WI38 (cell line): ENCODE data around the gene FKBP6.

Experiments
- H3K4me3 ChIP-seq: 2 replicates; pipeline ENCODE4 v1.5.1; 2011; ENCODE audit warnings: low read depth, mild to moderate bottlenecking, control low read depth, low read length
- TF ChIP-seq, protein P1 (sequence below): IDR thresholded peaks from 2 replicates; pipeline ENCODE4 v1.5.1; 2012; ENCODE audit warnings: low read depth, mild to moderate bottlenecking, control low read depth, low read length

The FKBP6 gene

DNA sequence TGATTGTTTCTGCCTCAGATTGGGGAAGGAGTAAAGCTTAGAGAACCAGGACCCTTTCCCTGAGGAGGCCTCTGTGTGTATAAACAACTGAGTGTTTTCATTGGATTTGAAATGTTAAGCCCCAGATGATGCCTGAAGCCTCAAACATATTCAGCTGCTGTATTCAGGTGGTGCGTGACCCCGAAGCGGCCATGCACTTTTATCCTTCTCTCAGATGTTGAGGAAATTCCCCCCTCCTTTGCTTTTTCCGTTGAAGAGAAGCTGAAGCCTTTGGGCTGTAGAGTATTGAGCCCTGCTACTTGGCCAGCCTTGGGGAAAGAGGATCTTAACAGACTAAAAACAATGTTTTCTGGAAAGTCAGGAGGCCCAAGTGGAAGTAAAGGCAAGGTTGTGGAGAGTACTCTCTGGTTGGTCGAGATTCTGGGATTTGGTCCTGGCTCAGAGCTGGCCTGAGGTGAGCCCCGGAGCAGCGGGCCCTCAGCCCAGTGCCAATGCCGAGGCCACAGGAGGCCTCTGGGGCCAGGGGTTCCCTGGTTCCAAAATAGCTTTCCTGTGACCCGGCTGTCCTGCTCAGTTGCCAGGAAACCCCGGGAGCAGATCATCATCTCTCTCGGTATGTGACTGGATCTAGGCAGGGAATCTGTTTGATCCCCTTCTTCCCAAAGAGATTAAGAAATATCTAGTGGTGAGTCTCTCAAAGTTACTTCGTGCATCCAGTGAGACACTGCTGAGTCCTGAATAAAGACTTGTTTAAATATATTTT lies 22.5 kb downstream of the FKBP6 start:
- no peak overlapping the region for H3K4me3 ChIP-seq
- TF ChIP-seq, protein P1, sequence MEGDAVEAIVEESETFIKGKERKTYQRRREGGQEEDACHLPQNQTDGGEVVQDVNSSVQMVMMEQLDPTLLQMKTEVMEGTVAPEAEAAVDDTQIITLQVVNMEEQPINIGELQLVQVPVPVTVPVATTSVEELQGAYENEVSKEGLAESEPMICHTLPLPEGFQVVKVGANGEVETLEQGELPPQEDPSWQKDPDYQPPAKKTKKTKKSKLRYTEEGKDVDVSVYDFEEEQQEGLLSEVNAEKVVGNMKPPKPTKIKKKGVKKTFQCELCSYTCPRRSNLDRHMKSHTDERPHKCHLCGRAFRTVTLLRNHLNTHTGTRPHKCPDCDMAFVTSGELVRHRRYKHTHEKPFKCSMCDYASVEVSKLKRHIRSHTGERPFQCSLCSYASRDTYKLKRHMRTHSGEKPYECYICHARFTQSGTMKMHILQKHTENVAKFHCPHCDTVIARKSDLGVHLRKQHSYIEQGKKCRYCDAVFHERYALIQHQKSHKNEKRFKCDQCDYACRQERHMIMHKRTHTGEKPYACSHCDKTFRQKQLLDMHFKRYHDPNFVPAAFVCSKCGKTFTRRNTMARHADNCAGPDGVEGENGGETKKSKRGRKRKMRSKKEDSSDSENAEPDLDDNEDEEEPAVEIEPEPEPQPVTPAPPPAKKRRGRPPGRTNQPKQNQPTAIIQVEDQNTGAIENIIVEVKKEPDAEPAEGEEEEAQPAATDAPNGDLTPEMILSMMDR, result no peak

DNA sequence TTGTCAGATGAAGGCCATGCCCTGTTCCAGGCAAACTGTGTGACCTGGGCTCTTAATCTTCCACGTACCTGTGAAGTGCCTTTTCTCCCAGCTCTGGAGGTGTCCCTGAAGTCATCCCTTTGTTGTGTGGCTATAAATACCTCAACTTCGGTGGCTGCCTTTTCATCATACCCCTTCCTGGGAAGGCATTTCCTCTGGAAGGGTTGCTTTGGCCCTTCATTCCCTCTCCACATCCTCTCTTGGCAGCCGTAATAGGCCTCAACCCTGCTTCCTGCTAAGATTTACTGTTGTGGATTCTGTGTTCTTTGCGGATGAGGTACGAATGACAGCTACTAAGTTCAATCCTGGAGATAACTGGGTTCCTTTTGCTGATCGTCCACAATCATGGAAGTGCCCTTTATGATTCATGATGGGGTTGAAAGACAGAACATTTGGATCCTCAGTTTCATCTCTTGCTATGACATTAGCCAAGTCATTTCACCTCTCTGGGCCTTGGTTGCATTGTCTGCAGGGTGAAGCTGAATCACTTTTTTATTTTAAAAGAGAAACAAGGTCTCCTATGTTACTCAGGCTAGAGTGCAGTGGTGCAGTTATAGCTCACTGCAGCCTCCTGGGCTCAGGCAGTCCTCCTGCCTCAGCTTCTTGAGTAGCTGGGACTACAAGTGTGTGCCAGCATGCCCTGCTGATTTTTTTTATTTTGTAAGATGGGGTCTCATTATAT lies 23.6 kb downstream of the FKBP6 start:
- no peak overlapping the region for H3K4me3 ChIP-seq
- TF ChIP-seq, protein P1, result no peak

DNA sequence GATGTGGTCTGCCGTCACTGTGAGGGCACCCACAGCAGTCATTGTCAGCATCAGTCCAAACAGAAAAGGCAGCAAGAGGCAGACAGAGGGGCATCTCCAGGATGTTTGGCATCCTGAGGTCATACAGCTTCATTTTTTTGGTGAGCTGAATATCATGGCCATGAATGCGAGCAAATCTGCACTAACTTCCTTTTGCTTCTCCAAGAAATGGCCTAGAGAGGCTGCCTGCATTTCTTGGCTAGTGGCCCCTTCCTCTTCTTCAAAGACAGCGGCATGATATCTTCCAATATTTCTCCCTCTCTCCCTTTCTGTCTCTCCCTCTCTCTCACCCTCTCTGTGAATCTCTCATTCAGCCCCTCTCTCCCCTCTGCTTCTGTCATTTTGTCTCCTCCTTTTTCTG lies 24.8 kb downstream of the FKBP6 start:
- H3K4me3 ChIP-seq, result no peak overlapping the region

DNA sequence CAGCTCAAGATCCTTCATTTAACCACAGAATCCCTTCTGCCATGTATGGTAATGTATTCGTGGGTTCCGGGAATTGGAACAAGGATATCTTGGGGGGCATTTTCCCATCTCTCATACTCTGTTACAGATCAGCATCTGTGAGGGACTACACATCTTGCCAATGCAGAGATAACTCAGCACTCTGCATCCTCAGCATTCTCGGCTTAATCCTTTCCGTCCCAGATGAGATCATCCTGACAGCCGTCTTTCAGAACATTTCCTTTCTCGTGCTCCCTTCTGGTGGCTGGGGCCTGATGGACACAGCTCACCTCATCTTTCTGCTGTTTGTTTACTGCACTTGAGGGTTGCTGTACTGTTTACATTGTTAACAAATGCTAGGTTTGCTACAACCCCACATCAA lies 25.3 kb downstream of the FKBP6 start:
- H3K4me3 ChIP-seq, result no peak overlapping the region
- TF ChIP-seq, protein P1, result no peak

More for the DNA sequence above, 24.8 kb downstream of the FKBP6 start:
- TF ChIP-seq, protein P1, result no peak

DNA sequence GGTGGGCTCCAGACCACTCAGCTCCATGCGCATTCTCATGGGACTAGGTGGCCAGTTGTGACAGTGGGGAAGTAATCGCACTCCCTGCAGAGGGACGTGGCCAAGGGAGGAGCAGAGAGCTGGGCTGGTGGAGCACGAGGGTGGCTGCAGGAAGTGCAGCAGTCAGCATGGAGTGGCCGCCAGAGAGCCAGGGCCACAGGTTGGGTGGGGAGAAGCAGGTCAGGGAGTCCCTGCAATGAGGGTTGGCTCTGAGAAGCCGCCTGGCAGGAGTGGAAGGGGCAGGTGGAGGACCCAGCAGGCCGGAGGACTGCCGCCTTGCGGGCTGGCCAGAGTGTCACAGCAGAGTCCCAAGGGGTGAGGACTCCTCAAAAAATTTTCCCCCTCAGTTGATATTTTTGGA lies 26.2 kb downstream of the FKBP6 start:
- TF ChIP-seq, protein P1, result no peak
- H3K4me3 ChIP-seq, result no peak overlapping the region

DNA sequence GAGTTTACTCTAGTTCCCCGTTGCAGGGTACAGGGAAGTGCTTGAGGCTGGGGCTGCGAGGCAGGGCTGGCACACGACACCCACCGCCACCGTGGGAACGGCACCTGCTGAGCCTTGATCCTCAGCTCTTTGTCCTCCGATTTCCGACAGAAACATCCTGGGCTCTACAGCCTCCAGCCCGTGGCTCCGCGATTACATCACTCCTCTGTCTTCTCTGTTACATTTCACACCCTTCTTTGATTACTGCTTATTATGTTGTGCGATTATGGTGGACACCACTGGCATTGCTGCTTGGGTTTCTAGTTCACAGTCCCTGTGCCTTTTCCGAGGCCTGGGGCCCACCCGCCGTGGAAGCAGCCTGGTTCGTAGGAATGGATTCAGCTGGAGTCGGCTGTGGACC lies 26.9 kb downstream of the FKBP6 start:
- H3K4me3 ChIP-seq, result no peak overlapping the region
- TF ChIP-seq, protein P1, result no peak

DNA sequence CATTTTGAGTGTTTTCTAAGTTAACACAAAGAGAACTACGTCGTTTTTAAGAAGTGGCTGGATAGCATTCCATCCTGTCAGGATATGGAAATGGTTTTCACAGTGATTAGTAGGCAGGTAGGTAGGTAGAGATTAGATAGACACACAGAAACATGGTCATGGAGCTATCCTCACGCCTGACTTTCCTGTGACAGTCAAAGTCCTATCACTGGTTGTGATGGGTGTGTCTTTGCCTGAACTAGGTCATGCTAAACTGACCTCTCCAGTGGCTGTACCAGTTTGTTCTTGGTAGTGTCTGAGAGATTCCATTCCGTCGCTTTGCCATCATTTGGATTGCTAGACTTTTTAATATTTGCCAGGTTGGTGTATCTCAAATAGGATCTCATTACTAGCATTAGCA lies 28.2 kb downstream of the FKBP6 start:
- TF ChIP-seq, protein P1, result no peak
- H3K4me3 ChIP-seq, result no peak overlapping the region
